Stimulated activated CD8-positive, alpha-beta memory T cell treated with anti-CD3 and anti-CD28 coated beads, Interleukin-2, amount 100 ng/mL, for 48 hours (primary cell): Measurements from ENCODE around the gene NFATC2.

ENCODE experiments used
- DNase-seq, 2 donors: peaks; one replicate each; pipeline ENCODE4 v3.0.0-alpha.2; 2020; ENCODE audit warnings: low read depth in 2 of 2

The NFATC2 gene

GRCh38 chr20:51451484-51451883 is 91.0 kb downstream of the NFATC2 start:
- DNase-seq, result no peak

GRCh38 chr20:51450984-51451383 is 91.5 kb downstream of the NFATC2 start:
- no peak for DNase-seq

GRCh38 chr20:51450221-51450712 is 92.3 kb downstream of the NFATC2 start:
- DNase-seq, result no peak

GRCh38 chr20:51449498-51450220 is 92.9 kb downstream of the NFATC2 start:
- no peak for DNase-seq

GRCh38 chr20:51447765-51448148 is 94.8 kb downstream of the NFATC2 start:
- no peak for DNase-seq

- no peak for DNase-seq
Measured at GRCh38 chr20:51447097-51447764, 95.3 kb downstream of the NFATC2 start.

GRCh38 chr20:51446656-51447055 is 95.9 kb downstream of the NFATC2 start:
- DNase-seq, result no peak

- DNase-seq, result no peak
Measured at GRCh38 chr20:51446230-51446629, 96.3 kb downstream of the NFATC2 start.

GRCh38 chr20:51445591-51445990 is 96.9 kb downstream of the NFATC2 start:
- DNase-seq, result no peak

- no peak for DNase-seq
Measured at GRCh38 chr20:51444922-51445438, 97.5 kb downstream of the NFATC2 start.

- DNase-seq, result no peak
Measured at GRCh38 chr20:51444467-51444866, 98.1 kb downstream of the NFATC2 start.

GRCh38 chr20:51442602-51443001 is 99.9 kb downstream of the NFATC2 start:
- DNase-seq, result no peak

GRCh38 chr20:51440589-51440988 is 101.9 kb downstream of the NFATC2 start:
- DNase-seq, result no peak

- DNase-seq, result no peak
Measured at GRCh38 chr20:51439160-51439689, 103.3 kb downstream of the NFATC2 start.

- no peak for DNase-seq
Measured at GRCh38 chr20:51438136-51438535, 104.4 kb downstream of the NFATC2 start.

- no peak for DNase-seq
Measured at GRCh38 chr20:51437182-51437924, 105.2 kb downstream of the NFATC2 start.

- DNase-seq, result no peak
Measured at GRCh38 chr20:51434580-51435247, 107.8 kb downstream of the NFATC2 start.

- no peak for DNase-seq
Measured at GRCh38 chr20:51434026-51434425, 108.5 kb downstream of the NFATC2 start.

- DNase-seq, result no peak
Measured at GRCh38 chr20:51432875-51433274, 109.6 kb downstream of the NFATC2 start.

- no peak for DNase-seq
Measured at GRCh38 chr20:51432251-51432784, 110.2 kb downstream of the NFATC2 start.

GRCh38 chr20:51431321-51431720 is 111.2 kb downstream of the NFATC2 start:
- no peak for DNase-seq
